ENCODE results near the gene CSAD. TPM values are rescaled to one million over a fixed set of nuclear protein-coding genes. Genes with fewer than 3 reads are reported as not detected.

Gene CSAD
- total and polyA plus RNA-seq, 2 donors (not counting 1 experiment from before 2014, with no cell fraction given): 57.0 to 64.6 TPM

DNA sequence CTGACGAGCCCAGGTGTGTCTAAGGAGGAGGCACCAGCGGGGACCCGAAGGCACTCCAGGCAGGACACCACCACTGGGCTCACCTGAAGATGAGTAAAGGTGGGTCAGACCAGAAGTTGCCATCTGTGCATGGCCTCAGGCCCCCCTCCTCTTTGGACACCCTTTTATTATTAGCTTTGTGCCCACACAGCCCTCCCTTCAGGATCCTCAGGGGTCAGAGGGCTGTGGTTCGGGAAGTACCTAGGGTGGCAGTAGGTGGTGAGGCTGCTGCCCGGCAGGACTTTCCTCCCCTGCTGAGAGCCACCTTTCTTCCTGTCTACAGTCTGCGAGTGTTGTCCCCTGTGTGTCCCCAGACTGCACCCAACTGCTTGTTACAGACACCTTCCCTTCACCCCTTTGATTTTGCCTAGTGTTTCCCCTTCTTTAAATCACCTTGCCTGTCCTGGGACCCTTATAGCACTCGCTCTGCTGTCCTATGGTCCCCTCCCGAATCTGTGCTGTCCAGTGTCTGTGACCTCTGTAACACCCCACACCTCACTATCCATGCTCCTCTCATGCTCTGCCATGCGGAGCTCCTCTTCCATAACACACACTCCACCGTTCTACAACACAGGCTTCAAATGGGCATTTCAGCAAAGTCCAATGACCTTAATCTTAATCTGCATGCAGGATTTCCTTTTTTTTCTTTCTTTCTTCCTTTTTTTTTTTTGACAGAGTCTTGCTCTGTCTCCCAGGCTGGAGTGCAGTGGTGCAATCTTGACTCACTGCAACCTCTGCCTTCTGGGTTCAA is 51.8 kb downstream of the CSAD start:
- Histone ChIP-seq H3K9ac (ENCODE audit: low read length) (no peak overlapping the region), H3K27ac (ENCODE audit: low read length in 2 of 2) (no peak overlapping the region), H3K36me3 (replicated peaks in 1 of 2; ENCODE audit: control extremely low read depth in 1 of 2, control insufficient read depth in 1 of 2, extremely low read depth in 1 of 2, insufficient read depth in 2 of 2, low read length in 1 of 2) (no peaks in the 10 kb centered on the region), H3K4me2 (replicated peaks; ENCODE audit: low read depth, low read length, poor library complexity, severe bottlenecking) (no peak overlapping the region), H3K9me3 (ENCODE audit: control extremely low read depth in 1 of 3, control insufficient read depth in 2 of 3, insufficient read depth in 1 of 3, low read length in 2 of 3) (no peaks in the 10 kb centered on the region), H3K79me2 (ENCODE audit: control insufficient read depth, insufficient read depth, low read length) (no peaks in the 10 kb centered on the region), H3K4me1 (ENCODE audit: control insufficient read depth in 2 of 2, insufficient read depth in 2 of 2, low read length in 2 of 2) (no peaks in the 10 kb centered on the region), H3K27me3 (replicated peaks in 1 of 4; ENCODE audit: control extremely low read depth in 1 of 4, control insufficient read depth in 3 of 4, insufficient read depth in 4 of 4, low read length in 3 of 4) (peaks cover 0 to 10% (median 0%) of the 10 kb centered on the region in 4 experiments), H4K20me1 (ENCODE audit: control insufficient read depth, insufficient read depth, low read length, poor library complexity, severe bottlenecking) (no peaks in the 10 kb centered on the region), H3K4me3 (ENCODE audit: control extremely low read depth in 1 of 5, extremely low read depth in 1 of 5, insufficient read depth in 1 of 5, low read depth in 2 of 5, low read length in 4 of 5) (no peak overlapping the region), H2AFZ (ENCODE audit: insufficient read depth, low read depth, low read length, poor library complexity, severe bottlenecking) (no peak overlapping the region)
- POLR2A ChIA-PET: no interaction called here
- Mint-ChIP-seq H3K9me3 (ENCODE audit: insufficient read depth) (no peaks in the 10 kb centered on the region), H3K27me3 (peaks cover 26% of the 10 kb centered on the region), H3K4me1 (no peaks in the 10 kb centered on the region), H3K27ac (no peak overlapping the region), H3K4me3 (no peak overlapping the region)
- CTCF ChIA-PET: interaction anchor here (1.0 to 1.1 kb wide), 2 partner anchors 194 to 223 kb away, joined by 3 read pairs; no protein-coding TSS in a partner anchor
- intact Hi-C loops (cut with micrococcal nuclease): no loop called here
- DNase-seq (no peak), ATAC-seq (ENCODE audit: low read depth) (no peak)
- WGBS (ENCODE audit: insufficient coverage): 81% methylated on average over 10 of the region's 10 CpGs
- TF ChIP-seq EZH2 (IDR thresholded peaks at IDR 0.05; ENCODE audit: borderline replicate concordance, insufficient read depth, low read depth, low read length, poor library complexity, severe bottlenecking) (no peak), CTCF (IDR thresholded peaks at IDR 0.05) (no peak)

GRCh38 chr12:53127169-53127568 is 53.6 kb downstream of the CSAD start:
- H3K27ac Mint-ChIP-seq: no peak overlapping the region
- Histone ChIP-seq H3K27me3 (replicated peaks in 1 of 4; ENCODE audit: control extremely low read depth in 1 of 4, control insufficient read depth in 3 of 4, insufficient read depth in 4 of 4, low read length in 3 of 4) (peaks cover 0 to 10% (median 0%) of the 10 kb centered on the region in 4 experiments), H2AFZ (ENCODE audit: insufficient read depth, low read depth, low read length, poor library complexity, severe bottlenecking) (no peak overlapping the region), H3K27ac (ENCODE audit: low read length in 2 of 2) (no peak overlapping the region), H3K4me2 (replicated peaks; ENCODE audit: low read depth, low read length, poor library complexity, severe bottlenecking) (no peak overlapping the region), H3K9ac (ENCODE audit: low read length) (no peak overlapping the region), H3K4me3 (ENCODE audit: control extremely low read depth in 1 of 5, extremely low read depth in 1 of 5, insufficient read depth in 1 of 5, low read depth in 2 of 5, low read length in 4 of 5) (no peak overlapping the region), H3K9me3 (ENCODE audit: control extremely low read depth in 1 of 3, control insufficient read depth in 2 of 3, insufficient read depth in 1 of 3, low read length in 2 of 3) (no peaks in the 10 kb centered on the region), H4K20me1 (ENCODE audit: control insufficient read depth, insufficient read depth, low read length, poor library complexity, severe bottlenecking) (no peaks in the 10 kb centered on the region), H3K4me1 (ENCODE audit: control insufficient read depth in 2 of 2, insufficient read depth in 2 of 2, low read length in 2 of 2) (no peaks in the 10 kb centered on the region), H3K79me2 (ENCODE audit: control insufficient read depth, insufficient read depth, low read length) (no peaks in the 10 kb centered on the region), H3K36me3 (replicated peaks in 1 of 2; ENCODE audit: control extremely low read depth in 1 of 2, control insufficient read depth in 1 of 2, extremely low read depth in 1 of 2, insufficient read depth in 2 of 2, low read length in 1 of 2) (no peaks in the 10 kb centered on the region)
- peaks cover 26% of the 10 kb centered on the region for H3K27me3 Mint-ChIP-seq
- ChIA-PET CTCF (no interaction called here), POLR2A (no interaction called here)
- no peak for TF ChIP-seq EZH2 (IDR thresholded peaks at IDR 0.05; ENCODE audit: borderline replicate concordance, insufficient read depth, low read depth, low read length, poor library complexity, severe bottlenecking)
- H3K4me1 Mint-ChIP-seq: no peaks in the 10 kb centered on the region
- intact Hi-C loops (cut with micrococcal nuclease): no loop called here
- WGBS (ENCODE audit: insufficient coverage): no CpG with 5 or more reads among the region's 1 CpG
- ATAC-seq (ENCODE audit: low read depth) (no peak), DNase-seq (no peak)
- H3K4me3 Mint-ChIP-seq: no peak overlapping the region
- H3K9me3 Mint-ChIP-seq (ENCODE audit: insufficient read depth): no peaks in the 10 kb centered on the region
